Activated CD4-positive, alpha-beta T cell treated with anti-CD3 and anti-CD28 coated beads, Interleukin-2, amount 10 ng/mL, durations not matched to agents 24 days and 14 days (primary cell): ENCODE data around the gene CBFA2T2. TPM values are rescaled to one million over a fixed set of nuclear protein-coding genes. Genes with fewer than 3 reads are reported as not detected.
A peak's percentile ranks its signal among the peaks of the same experiment; 100 is the strongest.
"Not testable (repeated sequence)": the region's sequence is repeated elsewhere in the genome, so short reads cannot be mapped to it uniquely, and the experiment has no call there.

Experiments
- DNase-seq: peaks from one replicate; pipeline ENCODE4 v3.0.0; 2022
- H3K27ac Mint-ChIP-seq: one replicate; pipeline ENCODE4 v1.8.0; 2022; ENCODE audit warnings: mild to moderate bottlenecking, mixed read lengths
- H3K27me3 Mint-ChIP-seq: one replicate; pipeline ENCODE4 v1.8.0; 2022; ENCODE audit warnings: mixed read lengths
- H3K36me3 Mint-ChIP-seq: one replicate; pipeline ENCODE4 v1.8.0; 2022; ENCODE audit warnings: low read depth, mild to moderate bottlenecking, mixed read lengths
- H3K4me1 Mint-ChIP-seq: one replicate; pipeline ENCODE4 v1.8.0; 2021; ENCODE audit warnings: mixed read lengths
- H3K4me3 Mint-ChIP-seq: one replicate; pipeline ENCODE4 v1.8.0; 2022; ENCODE audit warnings: mild to moderate bottlenecking, moderate library complexity, mixed read lengths
- H3K9me3 Mint-ChIP-seq: one replicate; pipeline ENCODE4 v1.8.0; 2021; ENCODE audit warnings: mixed read lengths
- intact Hi-C: fragments of 100-400 bp; cut with micrococcal nuclease; formaldehyde crosslinking; loops from one replicate; pipeline ENCODE4 v1.15.1; 2023
- total RNA-seq: library from RNA; stranded (reverse); gene quantifications from 2 replicates; pipeline ENCODE4 v1.2.3, GENCODE V29; 2022

CBFA2T2 gene
- total RNA-seq, 1 donor from 2014 or later, result 12.9 TPM

GRCh38 chr20:33556246-33556645 lies 66.3 kb downstream of the CBFA2T2 start:
- H3K27ac Mint-ChIP-seq, result peak overlapping the region; percentile 73
- peaks cover 17% of the 10 kb centered on the region for H3K4me1 Mint-ChIP-seq
- peaks cover 6% of the 10 kb centered on the region for H3K9me3 Mint-ChIP-seq
- peaks cover 18% of the 10 kb centered on the region for H3K36me3 Mint-ChIP-seq
- intact Hi-C loops, result no loop called here
- H3K27me3 Mint-ChIP-seq, result no peaks in the 10 kb centered on the region
- peak overlapping the region; percentile 35 for H3K4me3 Mint-ChIP-seq
- DNase-seq, result no peak

GRCh38 chr20:33558348-33559144 lies 68.7 kb downstream of the CBFA2T2 start:
- no peak for DNase-seq
- H3K27me3 Mint-ChIP-seq, result no peaks in the 10 kb centered on the region
- H3K9me3 Mint-ChIP-seq, result peaks cover 6% of the 10 kb centered on the region
- H3K36me3 Mint-ChIP-seq, result peaks cover 9% of the 10 kb centered on the region
- H3K4me1 Mint-ChIP-seq, result peaks cover 13% of the 10 kb centered on the region
- no peak overlapping the region for H3K4me3 Mint-ChIP-seq
- intact Hi-C loops, result no loop called here
- no peak overlapping the region for H3K27ac Mint-ChIP-seq

GRCh38 chr20:33559212-33559611 lies 69.3 kb downstream of the CBFA2T2 start:
- Mint-ChIP-seq H3K4me3 (no peak overlapping the region), H3K4me1 (peaks cover 13% of the 10 kb centered on the region), H3K9me3 (peaks cover 6% of the 10 kb centered on the region), H3K27ac (no peak overlapping the region), H3K27me3 (no peaks in the 10 kb centered on the region), H3K36me3 (peaks cover 9% of the 10 kb centered on the region)
- intact Hi-C loops, result no loop called here
- DNase-seq, result no peak

DNA sequence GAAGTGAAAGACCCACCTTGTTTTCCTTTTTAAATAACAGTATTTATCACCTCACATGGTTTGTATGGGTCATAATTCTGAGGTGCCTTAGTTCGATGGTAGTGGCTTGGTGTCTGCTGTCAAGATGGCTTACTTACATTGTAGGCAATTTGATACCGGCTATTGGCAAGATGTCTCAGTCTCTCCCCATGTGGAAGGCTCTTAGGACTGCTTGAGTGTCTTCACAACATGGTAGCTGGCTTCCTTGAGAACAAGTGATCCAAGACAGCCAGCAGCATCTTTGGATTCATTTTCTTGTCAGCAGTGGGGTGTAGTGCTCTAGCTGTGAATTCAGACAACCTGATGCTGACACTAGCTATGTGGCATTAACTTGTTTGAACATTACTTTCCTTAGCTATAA lies 70.1 kb downstream of the CBFA2T2 start:
- Mint-ChIP-seq H3K27ac (no peak overlapping the region), H3K4me3 (no peak overlapping the region), H3K4me1 (peaks cover 12% of the 10 kb centered on the region), H3K9me3 (peaks cover 6% of the 10 kb centered on the region), H3K27me3 (no peaks in the 10 kb centered on the region), H3K36me3 (peaks cover 9% of the 10 kb centered on the region)
- DNase-seq, result no peak
- intact Hi-C loops, result no loop called here

GRCh38 chr20:33561053-33561452 lies 71.2 kb downstream of the CBFA2T2 start:
- H3K27me3 Mint-ChIP-seq, DNase-seq, intact Hi-C loops, H3K36me3 Mint-ChIP-seq, H3K4me1 Mint-ChIP-seq, H3K9me3 Mint-ChIP-seq, H3K27ac Mint-ChIP-seq, H3K4me3 Mint-ChIP-seq: not testable (repeated sequence)

GRCh38 chr20:33561692-33562601 lies 72.1 kb downstream of the CBFA2T2 start:
- Mint-ChIP-seq H3K27ac (no peak overlapping the region), H3K9me3 (peaks cover 6% of the 10 kb centered on the region), H3K27me3 (no peaks in the 10 kb centered on the region), H3K36me3 (peaks cover 9% of the 10 kb centered on the region), H3K4me1 (peaks cover 4% of the 10 kb centered on the region), H3K4me3 (no peak overlapping the region)
- intact Hi-C loops, result no loop called here
- DNase-seq, result no peak

- H3K9me3 Mint-ChIP-seq, result peaks cover 4% of the 10 kb centered on the region
- peaks cover 2% of the 10 kb centered on the region for H3K36me3 Mint-ChIP-seq
- no peak overlapping the region for H3K27ac Mint-ChIP-seq
- H3K27me3 Mint-ChIP-seq, result no peaks in the 10 kb centered on the region
- intact Hi-C loops, result no loop called here
- DNase-seq, result no peak
- no peak overlapping the region for H3K4me3 Mint-ChIP-seq
- H3K4me1 Mint-ChIP-seq, result peaks cover 7% of the 10 kb centered on the region
Observed at GRCh38 chr20:33563788-33564187, 73.9 kb downstream of the CBFA2T2 start.

- H3K4me1 Mint-ChIP-seq, result peaks cover 17% of the 10 kb centered on the region
- DNase-seq, result no peak
- H3K9me3 Mint-ChIP-seq, result no peaks in the 10 kb centered on the region
- intact Hi-C loops, result no loop called here
- no peak overlapping the region for H3K4me3 Mint-ChIP-seq
- no peaks in the 10 kb centered on the region for H3K36me3 Mint-ChIP-seq
- no peaks in the 10 kb centered on the region for H3K27me3 Mint-ChIP-seq
- no peak overlapping the region for H3K27ac Mint-ChIP-seq
Observed at GRCh38 chr20:33566781-33567603, 77.1 kb downstream of the CBFA2T2 start.

GRCh38 chr20:33567949-33568348 lies 78.1 kb downstream of the CBFA2T2 start:
- peaks cover 14% of the 10 kb centered on the region for H3K4me1 Mint-ChIP-seq
- H3K36me3 Mint-ChIP-seq, result no peaks in the 10 kb centered on the region
- no peak for DNase-seq
- no peaks in the 10 kb centered on the region for H3K27me3 Mint-ChIP-seq
- H3K4me3 Mint-ChIP-seq, result no peak overlapping the region
- H3K9me3 Mint-ChIP-seq, result no peaks in the 10 kb centered on the region
- intact Hi-C loops, result no loop called here
- no peak overlapping the region for H3K27ac Mint-ChIP-seq

DNA sequence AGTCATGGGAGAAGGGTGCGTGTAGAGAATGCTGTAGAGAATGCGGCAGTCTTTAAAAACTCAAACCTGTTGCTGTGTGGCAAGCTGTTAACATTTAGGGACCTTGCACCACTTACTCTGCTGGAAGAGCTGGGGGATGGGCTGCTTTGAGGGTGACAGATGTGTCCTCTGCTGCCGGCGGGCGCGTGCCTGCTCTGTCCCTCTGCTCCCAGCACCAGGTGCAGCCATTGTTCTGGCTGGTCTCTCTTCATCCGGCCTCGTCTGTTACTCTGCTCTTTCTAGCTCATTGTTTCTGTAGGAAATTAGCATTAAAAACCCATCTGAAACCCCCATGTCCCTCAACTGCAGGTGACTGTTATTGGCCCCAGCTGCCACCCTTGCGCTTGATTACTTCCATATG lies 78.5 kb downstream of the CBFA2T2 start:
- Mint-ChIP-seq H3K4me3 (no peak overlapping the region), H3K27me3 (no peaks in the 10 kb centered on the region), H3K4me1 (peaks cover 14% of the 10 kb centered on the region), H3K27ac (no peak overlapping the region), H3K9me3 (no peaks in the 10 kb centered on the region), H3K36me3 (no peaks in the 10 kb centered on the region)
- no peak for DNase-seq
- intact Hi-C loops, result no loop called here

GRCh38 chr20:33568868-33569801 lies 79.2 kb downstream of the CBFA2T2 start:
- Mint-ChIP-seq H3K9me3 (no peaks in the 10 kb centered on the region), H3K27me3 (no peaks in the 10 kb centered on the region), H3K36me3 (no peaks in the 10 kb centered on the region), H3K4me3 (no peak overlapping the region), H3K27ac (no peak overlapping the region), H3K4me1 (peaks cover 14% of the 10 kb centered on the region)
- intact Hi-C loops, result no loop called here
- DNase-seq, result no peak

DNA sequence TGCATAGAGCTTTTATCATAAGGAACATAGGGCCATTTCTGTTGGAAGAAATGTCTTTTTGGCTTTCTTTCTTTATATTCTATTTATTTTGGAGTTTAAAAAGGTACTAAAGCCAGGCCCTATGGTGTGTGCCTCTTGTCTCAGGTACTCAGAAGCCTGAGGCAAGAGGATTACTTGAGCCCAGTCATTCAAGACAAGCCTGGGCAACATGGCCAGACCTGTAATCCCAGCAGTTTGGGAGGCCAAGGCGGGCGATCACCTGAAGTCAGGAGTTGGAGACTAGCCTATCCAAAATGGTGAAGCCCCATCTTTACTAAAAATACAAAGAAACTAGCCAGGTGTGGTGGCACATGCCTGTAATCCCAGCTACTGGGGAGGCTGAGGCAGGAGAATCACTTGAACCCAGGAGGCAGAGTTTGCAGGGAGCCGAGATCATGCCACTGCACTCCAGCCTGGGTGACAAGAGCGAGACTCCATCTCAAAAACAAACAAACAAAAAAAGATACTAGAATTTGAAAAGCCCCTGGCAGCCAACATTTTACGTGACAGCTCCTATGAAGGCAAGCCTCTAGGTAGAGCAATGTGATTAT lies 80.0 kb downstream of the CBFA2T2 start:
- DNase-seq, result no peak
- H3K9me3 Mint-ChIP-seq, result no peaks in the 10 kb centered on the region
- intact Hi-C loops, result no loop called here
- no peak overlapping the region for H3K4me3 Mint-ChIP-seq
- no peaks in the 10 kb centered on the region for H3K27me3 Mint-ChIP-seq
- H3K27ac Mint-ChIP-seq, result no peak overlapping the region
- no peaks in the 10 kb centered on the region for H3K36me3 Mint-ChIP-seq
- peaks cover 14% of the 10 kb centered on the region for H3K4me1 Mint-ChIP-seq
